HepG2 (cell line): ENCODE results near the gene PLA2G2A. TPM values are rescaled to one million over a fixed set of nuclear protein-coding genes. Genes with fewer than 3 reads are reported as not detected.

Source experiments
- ELF1 ChIP-seq: sonication (generic); formaldehyde crosslinking; IDR thresholded peaks from 2 replicates; pipeline ENCODE4 v1.4.0; 2020; ENCODE audit warnings: missing genetic modification reagents
- ELF3 ChIP-seq: IDR thresholded peaks from 2 replicates; pipeline ENCODE4 v1.6.1; 2016; ENCODE audit warnings: missing genetic modification reagents, missing compliant biosample characterization
- KDM1A ChIP-seq: IDR thresholded peaks from 2 replicates; pipeline ENCODE4 v1.6.1; 2016; ENCODE audit warnings: missing compliant biosample characterization
- KDM5A ChIP-seq: fragments of 200-600 bp; sonication (generic); IDR thresholded peaks from 2 replicates; pipeline ENCODE4 v1.7.0; 2018; ENCODE audit warnings: antibody characterized with exemption, mild to moderate bottlenecking, low read length, borderline replicate concordance
- KLF13 ChIP-seq: sonication (generic); formaldehyde crosslinking; IDR thresholded peaks from 2 replicates; pipeline ENCODE4 v1.4.0; 2020; ENCODE audit warnings: mild to moderate bottlenecking, missing genetic modification reagents
- NFE2 ChIP-seq: sonication (generic); formaldehyde crosslinking; IDR thresholded peaks from 2 replicates; pipeline ENCODE4 v1.4.0; 2020; ENCODE audit warnings: missing genetic modification reagents
- PCBP1 ChIP-seq: fragments of 200-400 bp; formaldehyde crosslinking; IDR thresholded peaks from 2 replicates; pipeline ENCODE4 v1.6.1; 2017; ENCODE audit warnings: mild to moderate bottlenecking, low read depth, low read length, borderline replicate concordance
- PRDM10 ChIP-seq: sonication (generic); formaldehyde crosslinking; IDR thresholded peaks from 2 replicates; pipeline ENCODE4 v1.4.0; 2020; ENCODE audit warnings: low read depth, missing genetic modification reagents
- RFX3 ChIP-seq: IDR thresholded peaks from 2 replicates; pipeline ENCODE4 v1.6.1; 2016; ENCODE audit warnings: missing biosample characterization, missing genetic modification reagents
- SIN3B ChIP-seq: fragments of 150-350 bp; IDR thresholded peaks from 2 replicates; pipeline ENCODE4 v1.6.1; 2014; ENCODE audit warnings: low read length
- UBTF ChIP-seq: sonication (generic); formaldehyde crosslinking; IDR thresholded peaks from 2 replicates; pipeline ENCODE4 v1.4.0; 2020; ENCODE audit warnings: mild to moderate bottlenecking, missing genetic modification reagents
- ZNF281 ChIP-seq: sonication (generic); formaldehyde crosslinking; IDR thresholded peaks from 2 replicates; pipeline ENCODE4 v1.4.0; 2020; ENCODE audit warnings: missing genetic modification reagents, borderline replicate concordance
- ZNF652 ChIP-seq: IDR thresholded peaks from 2 replicates; pipeline ENCODE4 v1.6.1; 2016; ENCODE audit warnings: low read depth, borderline replicate concordance
- ZNF879 ChIP-seq: sonication (generic); formaldehyde crosslinking; IDR thresholded peaks from 2 replicates; pipeline ENCODE4 v1.8.1; 2023; ENCODE audit warnings: missing genetic modification reagents
- polyA plus RNA-seq, 8 experiments: library from polyadenylated mRNA; depleted of rRNA in 3 of 8; stranded (reverse) in 7 of 8; unstranded in 1 of 8; fragments of >200 nt; fragmentation: Illumina TruSeq in 4 of 8; extraction: Trizol in 4 of 8; gene quantifications; 2 replicates each; pipeline versions ENCODE4 v1.2.1 to v1.2.3, GENCODE V29; 2011 to 2016; ENCODE audit warnings: low read depth in 4 of 8, missing spikeins in 1 of 8, mixed read lengths in 1 of 8; ENCODE audit not compliant: insufficient read depth in 1 of 8
- total RNA-seq, 5 experiments: library from RNA; depleted of rRNA; stranded (reverse); fragments of >200 nt; fragmentation: Illumina TruSeq; extraction: Trizol; gene quantifications; 2 replicates each; pipeline ENCODE4 v1.2.3, GENCODE V29; 2016; ENCODE audit warnings: low read depth in 1 of 5
- TF ChIP-seq, protein P1 (sequence below): sonication (generic); formaldehyde crosslinking; IDR thresholded peaks from 2 replicates; pipeline ENCODE4 v1.4.0; 2020; ENCODE audit warnings: missing genetic modification reagents, borderline replicate concordance

The PLA2G2A gene
- total and polyA plus RNA-seq, 2 of the 13 experiments (the other 11 are each of a cell fraction or from before 2014, with no cell fraction given) = 0.35 to 30.3 TPM

DNA sequence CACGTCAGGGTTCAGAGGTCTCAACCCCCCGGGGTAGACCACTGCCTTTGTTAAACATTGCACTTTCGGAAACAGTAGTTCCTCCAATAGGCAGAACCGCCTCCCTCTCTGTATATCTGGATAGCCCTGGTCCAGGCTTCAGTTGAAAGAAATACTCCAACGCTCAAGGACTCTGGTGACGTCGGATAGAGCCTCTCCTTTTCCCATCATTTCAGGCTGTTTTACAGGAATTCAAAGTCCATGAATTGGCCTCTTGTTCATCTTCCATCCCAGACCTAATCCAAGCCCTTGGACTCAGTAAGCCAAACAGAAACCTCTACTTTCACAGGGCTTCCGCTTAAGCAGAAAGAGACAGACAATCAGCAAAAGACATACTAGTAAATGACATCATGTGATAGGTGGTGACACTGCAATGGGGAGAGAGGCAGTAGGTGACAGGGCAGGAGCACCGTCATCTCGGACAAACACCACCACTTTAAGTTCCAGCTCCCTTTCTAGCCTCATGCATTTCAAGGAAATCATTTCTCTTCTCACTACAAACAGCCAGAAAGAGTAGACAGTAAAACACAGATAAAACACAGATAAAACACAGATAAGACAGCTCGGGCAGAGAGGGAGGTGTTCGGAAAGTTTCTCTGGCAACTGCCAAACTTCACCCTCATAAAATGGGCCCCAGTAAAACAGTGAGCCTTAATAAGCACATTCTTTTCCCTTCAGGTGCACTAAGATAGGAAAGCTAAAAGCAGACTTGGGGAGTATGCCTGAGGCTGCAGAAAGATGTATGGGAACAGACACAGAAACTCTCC is 2.3 kb upstream of the PLA2G2A start (continued):
- TF ChIP-seq PRDM10 (CRISPR knock-in tag) (peak; percentile 65; the same call in 1 of the 2 replicates), UBTF (CRISPR knock-in tag) (no peak), PCBP1 (no peak), ELF3 (CRISPR knock-in tag) (peak; percentile 54), ZNF281 (CRISPR knock-in tag) (no peak; the same call in 1 of the 2 replicates), ZNF652 (no peak; the same call in 1 of the 2 replicates), KLF13 (no peak), KDM5A (no peak), NFE2 (CRISPR knock-in tag) (no peak), SIN3B (no peak), ELF1 (peak; percentile 27; the same call in 1 of the 2 replicates), ZNF879 (CRISPR knock-in tag) (no peak), KDM1A (CRISPR knock-in tag) (0 out of 2 replicates have a peak, but pooled peaks have one; percentile 57), RFX3 (CRISPR knock-in tag) (no peak)
- TF ChIP-seq, protein P1, sequence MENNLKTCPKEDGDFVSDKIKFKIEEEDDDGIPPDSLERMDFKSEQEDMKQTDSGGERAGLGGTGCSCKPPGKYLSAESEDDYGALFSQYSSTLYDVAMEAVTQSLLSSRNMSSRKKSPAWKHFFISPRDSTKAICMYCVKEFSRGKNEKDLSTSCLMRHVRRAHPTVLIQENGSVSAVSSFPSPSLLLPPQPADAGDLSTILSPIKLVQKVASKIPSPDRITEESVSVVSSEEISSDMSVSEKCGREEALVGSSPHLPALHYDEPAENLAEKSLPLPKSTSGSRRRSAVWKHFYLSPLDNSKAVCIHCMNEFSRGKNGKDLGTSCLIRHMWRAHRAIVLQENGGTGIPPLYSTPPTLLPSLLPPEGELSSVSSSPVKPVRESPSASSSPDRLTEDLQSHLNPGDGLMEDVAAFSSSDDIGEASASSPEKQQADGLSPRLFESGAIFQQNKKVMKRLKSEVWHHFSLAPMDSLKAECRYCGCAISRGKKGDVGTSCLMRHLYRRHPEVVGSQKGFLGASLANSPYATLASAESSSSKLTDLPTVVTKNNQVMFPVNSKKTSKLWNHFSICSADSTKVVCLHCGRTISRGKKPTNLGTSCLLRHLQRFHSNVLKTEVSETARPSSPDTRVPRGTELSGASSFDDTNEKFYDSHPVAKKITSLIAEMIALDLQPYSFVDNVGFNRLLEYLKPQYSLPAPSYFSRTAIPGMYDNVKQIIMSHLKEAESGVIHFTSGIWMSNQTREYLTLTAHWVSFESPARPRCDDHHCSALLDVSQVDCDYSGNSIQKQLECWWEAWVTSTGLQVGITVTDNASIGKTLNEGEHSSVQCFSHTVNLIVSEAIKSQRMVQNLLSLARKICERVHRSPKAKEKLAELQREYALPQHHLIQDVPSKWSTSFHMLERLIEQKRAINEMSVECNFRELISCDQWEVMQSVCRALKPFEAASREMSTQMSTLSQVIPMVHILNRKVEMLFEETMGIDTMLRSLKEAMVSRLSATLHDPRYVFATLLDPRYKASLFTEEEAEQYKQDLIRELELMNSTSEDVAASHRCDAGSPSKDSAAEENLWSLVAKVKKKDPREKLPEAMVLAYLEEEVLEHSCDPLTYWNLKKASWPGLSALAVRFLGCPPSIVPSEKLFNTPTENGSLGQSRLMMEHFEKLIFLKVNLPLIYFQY = no peak
